ENCODE results near the gene STX2.

The STX2 gene

DNA sequence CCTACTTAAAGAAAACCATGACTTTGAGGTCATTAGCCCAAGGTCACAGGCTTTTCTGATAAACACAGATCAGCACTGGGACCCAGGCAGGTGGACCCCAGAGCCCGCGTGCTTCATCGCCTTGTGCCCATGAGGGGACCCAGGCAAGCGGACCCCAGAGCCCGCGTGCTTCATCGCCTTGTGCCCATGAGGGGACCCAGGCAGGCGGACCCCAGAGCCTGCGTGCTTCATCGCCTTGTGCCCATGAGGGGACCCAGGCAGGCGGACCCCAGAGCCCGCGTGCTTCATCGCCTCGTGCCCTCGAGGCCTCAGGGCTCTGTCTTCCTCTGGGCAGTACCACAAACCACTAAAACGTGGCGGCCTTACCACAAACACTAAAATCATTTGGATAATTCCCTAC is 31.7 kb downstream of the STX2 start:
- Histone ChIP-seq H3K9me3 (ENCODE audit: severe bottlenecking) (no peaks in the 10 kb centered on the region), H3K36me3 (peaks cover 75% of the 10 kb centered on the region), H3K27ac (no peak overlapping the region), H3K27me3 (ENCODE audit: insufficient read depth, low read depth, severe bottlenecking) (no peaks in the 10 kb centered on the region), H3K4me3 (ENCODE audit: low read depth, low read length) (no peak overlapping the region)
- TF ChIP-seq, protein P1, sequence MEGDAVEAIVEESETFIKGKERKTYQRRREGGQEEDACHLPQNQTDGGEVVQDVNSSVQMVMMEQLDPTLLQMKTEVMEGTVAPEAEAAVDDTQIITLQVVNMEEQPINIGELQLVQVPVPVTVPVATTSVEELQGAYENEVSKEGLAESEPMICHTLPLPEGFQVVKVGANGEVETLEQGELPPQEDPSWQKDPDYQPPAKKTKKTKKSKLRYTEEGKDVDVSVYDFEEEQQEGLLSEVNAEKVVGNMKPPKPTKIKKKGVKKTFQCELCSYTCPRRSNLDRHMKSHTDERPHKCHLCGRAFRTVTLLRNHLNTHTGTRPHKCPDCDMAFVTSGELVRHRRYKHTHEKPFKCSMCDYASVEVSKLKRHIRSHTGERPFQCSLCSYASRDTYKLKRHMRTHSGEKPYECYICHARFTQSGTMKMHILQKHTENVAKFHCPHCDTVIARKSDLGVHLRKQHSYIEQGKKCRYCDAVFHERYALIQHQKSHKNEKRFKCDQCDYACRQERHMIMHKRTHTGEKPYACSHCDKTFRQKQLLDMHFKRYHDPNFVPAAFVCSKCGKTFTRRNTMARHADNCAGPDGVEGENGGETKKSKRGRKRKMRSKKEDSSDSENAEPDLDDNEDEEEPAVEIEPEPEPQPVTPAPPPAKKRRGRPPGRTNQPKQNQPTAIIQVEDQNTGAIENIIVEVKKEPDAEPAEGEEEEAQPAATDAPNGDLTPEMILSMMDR (IDR thresholded peaks at IDR 0.05; ENCODE audit: low read depth, low read length), result no peak
- no peak for DNase-seq

DNA sequence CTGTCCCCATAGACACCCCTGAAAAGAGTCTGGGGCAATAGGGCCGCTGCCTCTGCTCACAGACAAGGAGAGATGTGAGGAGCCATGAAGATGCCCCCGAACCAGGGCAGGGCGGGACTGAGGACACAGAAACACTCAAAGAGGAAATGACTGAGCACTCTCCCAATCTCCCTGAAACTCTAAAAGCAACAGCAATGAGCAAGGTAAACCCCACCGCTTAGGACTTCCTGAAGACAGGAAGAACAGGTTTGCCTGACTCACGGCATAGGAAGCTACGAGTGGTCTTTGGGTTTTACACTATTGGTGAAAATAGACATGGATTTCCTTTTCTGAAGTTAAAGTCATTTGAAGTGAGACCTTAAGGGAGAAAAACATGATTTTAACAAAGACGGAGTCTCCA is 32.5 kb downstream of the STX2 start:
- Histone ChIP-seq H3K36me3 (peaks cover 76% of the 10 kb centered on the region), H3K9me3 (ENCODE audit: severe bottlenecking) (no peaks in the 10 kb centered on the region), H3K27me3 (ENCODE audit: insufficient read depth, low read depth, severe bottlenecking) (no peaks in the 10 kb centered on the region), H3K27ac (no peak overlapping the region), H3K4me3 (ENCODE audit: low read depth, low read length) (no peak overlapping the region)
- TF ChIP-seq, protein P1 (IDR thresholded peaks at IDR 0.05; ENCODE audit: low read depth, low read length), result no peak
- no peak for DNase-seq

DNA sequence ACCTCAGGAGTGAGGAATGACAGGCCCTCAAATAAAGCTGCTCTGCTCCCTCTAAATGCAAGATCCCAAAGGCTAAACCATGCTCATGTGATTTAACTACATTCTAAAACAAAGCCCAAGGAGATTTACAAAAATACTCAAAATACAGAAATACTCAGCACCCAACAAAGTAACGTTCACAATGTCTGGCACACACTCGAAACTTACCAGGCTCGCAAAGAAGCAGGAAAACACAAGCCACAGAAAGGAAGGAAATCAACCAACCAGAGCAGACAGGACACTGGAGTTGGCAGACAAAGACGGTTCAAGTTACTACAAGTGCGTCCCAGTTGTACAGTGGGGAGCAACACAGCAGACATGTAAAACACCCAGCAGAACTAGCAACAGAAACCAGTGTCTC is 33.4 kb downstream of the STX2 start:
- Histone ChIP-seq H3K36me3 (peaks cover 80% of the 10 kb centered on the region), H3K9me3 (ENCODE audit: severe bottlenecking) (no peaks in the 10 kb centered on the region), H3K27ac (no peak overlapping the region), H3K27me3 (ENCODE audit: insufficient read depth, low read depth, severe bottlenecking) (no peaks in the 10 kb centered on the region), H3K4me3 (ENCODE audit: low read depth, low read length) (no peak overlapping the region)
- DNase-seq, result no peak
- TF ChIP-seq, protein P1 (IDR thresholded peaks at IDR 0.05; ENCODE audit: low read depth, low read length), result no peak

DNA sequence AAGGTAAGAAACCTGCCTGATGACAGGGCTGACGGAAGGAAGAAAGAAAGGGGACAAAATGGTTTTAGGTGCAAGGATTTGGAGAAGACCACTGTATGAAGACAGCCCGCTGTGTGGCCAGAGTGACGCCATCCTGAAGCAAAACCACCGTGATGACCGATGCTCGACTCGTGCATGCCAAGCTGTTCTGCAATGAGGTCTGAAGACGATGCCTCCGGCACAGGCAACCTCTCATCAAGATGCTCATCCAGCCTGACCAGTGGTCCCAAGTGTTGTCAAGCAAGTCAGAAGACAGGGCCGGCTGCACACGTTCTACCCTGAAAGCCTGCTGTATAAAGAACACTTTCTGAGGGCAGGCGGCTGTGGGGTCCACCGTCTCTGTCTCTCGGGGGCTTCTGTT is 34.8 kb downstream of the STX2 start:
- H3K9me3 ChIP-seq (ENCODE audit: severe bottlenecking), result no peaks in the 10 kb centered on the region
- peaks cover 73% of the 10 kb centered on the region for H3K36me3 ChIP-seq
- H3K4me3 ChIP-seq (ENCODE audit: low read depth, low read length), result no peak overlapping the region
- no peaks in the 10 kb centered on the region for H3K27me3 ChIP-seq (ENCODE audit: insufficient read depth, low read depth, severe bottlenecking)
- no peak for DNase-seq
- no peak overlapping the region for H3K27ac ChIP-seq
- TF ChIP-seq, protein P1 (IDR thresholded peaks at IDR 0.05; ENCODE audit: low read depth, low read length), result no peak

DNA sequence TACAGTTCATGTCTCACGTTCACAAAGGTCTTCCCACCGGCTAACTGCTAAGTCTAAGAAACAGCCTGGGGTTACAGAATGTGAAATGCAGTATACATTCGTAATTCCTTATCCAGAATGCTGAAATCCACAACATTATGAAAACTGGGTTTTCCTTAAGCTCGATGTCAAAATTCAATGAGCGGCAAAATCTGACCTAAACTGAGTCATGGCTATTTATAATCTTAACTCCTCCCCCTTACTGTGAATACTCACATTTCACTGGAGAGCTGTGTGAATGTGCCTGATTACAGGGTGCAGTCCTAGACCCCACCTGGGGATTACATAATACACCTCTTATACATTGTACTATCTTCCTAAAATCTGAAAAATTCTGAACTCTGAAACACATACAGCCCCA is 35.3 kb downstream of the STX2 start:
- Histone ChIP-seq H3K27ac (no peak overlapping the region), H3K4me3 (ENCODE audit: low read depth, low read length) (no peak overlapping the region), H3K36me3 (peaks cover 75% of the 10 kb centered on the region), H3K27me3 (ENCODE audit: insufficient read depth, low read depth, severe bottlenecking) (no peaks in the 10 kb centered on the region), H3K9me3 (ENCODE audit: severe bottlenecking) (no peaks in the 10 kb centered on the region)
- DNase-seq, result no peak
- TF ChIP-seq, protein P1 (IDR thresholded peaks at IDR 0.05; ENCODE audit: low read depth, low read length), result no peak

DNA sequence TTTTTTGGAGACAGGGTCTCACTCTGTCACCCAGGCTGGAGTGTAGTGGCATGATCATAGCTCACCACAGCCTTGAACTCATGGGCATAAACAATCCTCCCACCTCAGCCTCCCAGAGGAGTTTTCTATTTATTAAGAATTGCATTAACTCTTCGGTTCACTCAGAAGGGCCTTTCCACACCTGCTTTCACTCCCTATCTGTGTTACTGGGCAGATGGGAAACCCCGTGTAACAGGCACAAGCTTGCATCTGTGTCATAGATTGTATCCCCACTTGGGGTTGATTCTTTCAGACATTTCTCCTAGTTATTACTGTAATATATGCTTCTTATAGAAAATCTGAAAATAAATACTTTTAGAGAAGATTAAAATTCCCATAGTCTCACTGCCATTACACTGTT is 38.7 kb downstream of the STX2 start:
- Histone ChIP-seq H3K27me3 (ENCODE audit: insufficient read depth, low read depth, severe bottlenecking) (no peaks in the 10 kb centered on the region), H3K9me3 (ENCODE audit: severe bottlenecking) (no peaks in the 10 kb centered on the region), H3K36me3 (peaks cover 77% of the 10 kb centered on the region), H3K4me3 (ENCODE audit: low read depth, low read length) (no peak overlapping the region), H3K27ac (no peak overlapping the region)
- DNase-seq, result no peak
- TF ChIP-seq, protein P1 (IDR thresholded peaks at IDR 0.05; ENCODE audit: low read depth, low read length), result no peak
